ENCODE data around the gene OR51F1.
"Not testable (repeated sequence)": the region's sequence is repeated elsewhere in the genome, so short reads cannot be mapped to it uniquely, and the experiment has no call there.

OR51F1 gene

GRCh38 chr11:4769838-4770237, at the start of gene OR51F1:
Gene OR51F1 (minus strand): TSS chr11:4769938. CDS start chr11:4769938, 0 bp downstream.
- FAIRE-seq: no peak

GRCh38 chr11:4809246-4809645, 39.5 kb upstream of the OR51F1 start:
- no peak for FAIRE-seq

- FAIRE-seq: no peak
Observed at GRCh38 chr11:4808476-4808875, 38.7 kb upstream of the OR51F1 start.

GRCh38 chr11:4804280-4804679, 34.5 kb upstream of the OR51F1 start, which contains the start of gene OR52R1:
Gene OR52R1 (minus strand): TSS chr11:4804380. CDS start chr11:4804380, 0 bp downstream.
- FAIRE-seq: no peak

- FAIRE-seq: not testable (repeated sequence)
Observed at GRCh38 chr11:4801316-4801715, 31.6 kb upstream of the OR51F1 start.

- FAIRE-seq: no peak
Observed at GRCh38 chr11:4798427-4799183, 28.9 kb upstream of the OR51F1 start.

- no peak for FAIRE-seq
Observed at GRCh38 chr11:4797206-4797605, 27.5 kb upstream of the OR51F1 start.

GRCh38 chr11:4782454-4782853, 12.7 kb upstream of the OR51F1 start:
- no peak for FAIRE-seq

GRCh38 chr11:4768094-4768493, 1.6 kb downstream of the OR51F1 start:
- FAIRE-seq: no peak

GRCh38 chr11:4766420-4767043, 3.2 kb downstream of the OR51F1 start:
- FAIRE-seq: no peak

- no peak for FAIRE-seq
Observed at GRCh38 chr11:4763096-4763495, 6.6 kb downstream of the OR51F1 start.

GRCh38 chr11:4751201-4751600, 18.5 kb downstream of the OR51F1 start:
- no peak for FAIRE-seq

- FAIRE-seq: no peak
Observed at GRCh38 chr11:4748438-4748837, 21.3 kb downstream of the OR51F1 start.

GRCh38 chr11:4740735-4741134, 29.0 kb downstream of the OR51F1 start:
- FAIRE-seq: no peak

GRCh38 chr11:4727171-4727570, 42.6 kb downstream of the OR51F1 start:
- no peak for FAIRE-seq

- not testable (repeated sequence) for FAIRE-seq
Observed at GRCh38 chr11:4722616-4723534, 46.9 kb downstream of the OR51F1 start.

All from G401.6 (cell line).